ENCODE results near the gene AFDN.
A peak's percentile ranks its signal among the peaks of the same experiment; 100 is the strongest.

The AFDN gene

GRCh38 chr6:167819576-167819975 lies 7.1 kb upstream of the AFDN start:
- no peak for DNase-seq

GRCh38 chr6:167820681-167821080 lies 6.0 kb upstream of the AFDN start:
- no peak for DNase-seq

GRCh38 chr6:167824591-167825331 lies 1.9 kb upstream of the AFDN start:
- no peak for DNase-seq

GRCh38 chr6:167825332-167826229 lies 1.1 kb upstream of the AFDN start:
- peak; percentile 32 for DNase-seq

GRCh38 chr6:167826230-167826895 lies 348 bp upstream of the AFDN start:
- no peak for DNase-seq

GRCh38 chr6:167827583-167828324 lies 1.0 kb downstream of the AFDN start:
- peak; percentile 54 for DNase-seq

- peak; percentile 46 for DNase-seq
Observed at GRCh38 chr6:167828325-167828956, 1.7 kb downstream of the AFDN start.

- no peak for DNase-seq
Observed at GRCh38 chr6:167829513-167829912, 2.8 kb downstream of the AFDN start.

- no peak for DNase-seq
Observed at GRCh38 chr6:167831281-167831828, 4.6 kb downstream of the AFDN start.

GRCh38 chr6:167832497-167833395 lies 6.0 kb downstream of the AFDN start:
- no peak for DNase-seq

- DNase-seq = no peak
Observed at GRCh38 chr6:167833396-167833763, 6.7 kb downstream of the AFDN start.

GRCh38 chr6:167835260-167835659 lies 8.5 kb downstream of the AFDN start:
- DNase-seq = no peak

GRCh38 chr6:167836721-167837120 lies 10.0 kb downstream of the AFDN start:
- DNase-seq = no peak

- no peak for DNase-seq
Observed at GRCh38 chr6:167838207-167838748, 11.6 kb downstream of the AFDN start.

- peak; percentile 30 for DNase-seq
Observed at GRCh38 chr6:167839343-167839742, 12.6 kb downstream of the AFDN start.

- DNase-seq = no peak
Observed at GRCh38 chr6:167839755-167840154, 13.0 kb downstream of the AFDN start.

- DNase-seq = no peak
Observed at GRCh38 chr6:167840160-167840525, 13.4 kb downstream of the AFDN start.

GRCh38 chr6:167840526-167841179 lies 13.9 kb downstream of the AFDN start:
- DNase-seq = no peak

GRCh38 chr6:167841981-167842380 lies 15.3 kb downstream of the AFDN start:
- no peak for DNase-seq

GRCh38 chr6:167842457-167842856 lies 15.7 kb downstream of the AFDN start:
- no peak for DNase-seq

All from kidney glomerular epithelial cell (primary cell).